ENCODE data around the gene OR10P1.

OR10P1 gene

DNA sequence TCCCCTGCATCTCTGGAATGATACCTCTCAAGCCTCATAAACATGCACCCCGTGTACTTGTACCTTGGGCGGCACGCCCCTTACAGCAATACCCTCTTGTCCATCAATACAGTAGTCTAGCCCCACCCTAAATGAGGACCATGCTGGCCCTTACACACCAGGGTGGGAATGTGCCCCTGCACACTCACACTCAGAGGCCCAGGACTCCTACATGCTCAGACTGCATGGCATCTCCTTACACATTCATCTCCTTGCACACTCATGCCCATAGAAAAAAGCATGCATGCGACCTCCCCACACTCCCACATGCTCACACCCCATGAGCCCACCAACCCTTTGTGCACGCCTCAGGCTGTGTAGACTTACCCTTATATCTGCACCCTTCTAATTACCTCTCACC, 49.0 kb downstream of the OR10P1 start:
- no peak for DNase-seq (ENCODE audit: low spot score)

DNA sequence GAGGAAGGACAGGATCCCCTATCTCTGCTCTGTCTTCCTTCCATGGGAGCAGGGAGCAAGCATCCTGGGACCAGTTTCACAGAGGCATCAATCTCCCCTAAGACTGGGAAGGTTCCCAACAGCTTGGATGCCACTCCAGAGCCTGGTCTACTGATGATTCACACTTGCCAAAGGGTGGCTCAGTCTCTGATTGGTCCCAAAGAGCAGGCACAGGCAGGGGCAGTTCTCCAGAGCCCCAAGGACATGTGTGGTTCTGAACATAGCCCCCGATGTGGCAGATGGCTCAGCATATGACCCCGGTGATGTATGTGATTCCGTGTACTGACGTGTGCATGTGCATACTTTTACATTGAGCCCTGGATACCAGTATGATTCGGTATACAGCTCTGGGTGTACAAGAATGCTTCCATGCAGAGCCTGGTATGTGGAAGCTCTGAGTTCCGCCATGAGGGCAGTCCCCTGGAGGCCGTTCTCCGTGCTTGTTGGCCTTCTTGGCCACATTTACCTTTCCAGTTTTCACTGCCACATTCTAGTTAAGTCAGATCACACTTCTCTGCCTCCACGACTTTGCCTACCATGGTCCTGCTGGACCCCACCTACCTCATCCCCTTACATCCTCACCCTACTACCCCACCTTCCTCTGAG, 49.8 kb downstream of the OR10P1 start:
- no peak for DNase-seq (ENCODE audit: low spot score)
